Naive thymus-derived CD8-positive, alpha-beta T cell (primary cell): ENCODE measurements around the gene BCL2L2. TPM values are rescaled to one million over a fixed set of nuclear protein-coding genes. Genes with fewer than 3 reads are reported as not detected.
"Not testable (repeated sequence)": the region's sequence is repeated elsewhere in the genome, so short reads cannot be mapped to it uniquely, and the experiment has no call there.

Source experiments
- ATAC-seq, 2 donors: fragments of 150-1000 bp; cut with Tn5 transposase in 1 of 2; sonication (Bioruptor Pico), chemical (Tn5 transposase) in 1 of 2; 1 replicate in 1 of 2; 2 replicates in 1 of 2; pipeline ENCODE4 v1.10.0; 2021; ENCODE audit warnings: mild to moderate bottlenecking in 2 of 2, moderate library complexity in 2 of 2
- POLR2A ChIA-PET: fragments of 350-600 bp; sonication (Branson Sonifier 250); formaldehyde crosslinking; loops from one replicate; lab custom pipeline; 2021; ENCODE audit warnings: antibody characterized with exemption; lab: Charles Lee
- DNase-seq, 10 donors: peaks; one replicate each; pipeline versions ENCODE4 v3.0.0 to v3.0.0-alpha.2; 2020 to 2022
- H3K27ac Mint-ChIP-seq, 10 donors: one replicate each; pipeline ENCODE4 v1.8.0; 2020 to 2022; ENCODE audit warnings: mild to moderate bottlenecking in 10 of 10, mixed read lengths in 10 of 10, moderate library complexity in 4 of 10, inconsistent platforms in 1 of 10
- H3K27me3 Mint-ChIP-seq, 5 donors: one replicate each; pipeline ENCODE4 v1.8.0; 2021 to 2022; ENCODE audit warnings: mixed read lengths in 5 of 5
- H3K36me3 Mint-ChIP-seq, 3 donors: one replicate each; pipeline ENCODE4 v1.8.0; 2020 to 2022; ENCODE audit warnings: mixed read lengths in 3 of 3, mild to moderate bottlenecking in 2 of 3, inconsistent platforms in 1 of 3
- H3K4me1 Mint-ChIP-seq, 4 donors: one replicate each; pipeline ENCODE4 v1.8.0; 2021 to 2022; ENCODE audit warnings: mixed read lengths in 4 of 4
- H3K4me3 Mint-ChIP-seq, 10 donors: one replicate each; pipeline ENCODE4 v1.8.0; 2020 to 2022; ENCODE audit warnings: mild to moderate bottlenecking in 10 of 10, mixed read lengths in 10 of 10, moderate library complexity in 6 of 10, inconsistent platforms in 1 of 10
- H3K9me3 Mint-ChIP-seq, 9 donors: one replicate each; pipeline ENCODE4 v1.8.0; 2020 to 2022; ENCODE audit warnings: mixed read lengths in 9 of 9, mild to moderate bottlenecking in 3 of 9, inconsistent platforms in 1 of 9, moderate library complexity in 1 of 9
- polyA plus RNA-seq, 3 donors: library from polyadenylated mRNA; unstranded; fragments of 300-500 nt; fragmentation: Illumina TruSeq; gene quantifications; one replicate each; pipeline ENCODE4 v1.2.3, GENCODE V29; 2021
- total RNA-seq, 8 experiments: library from RNA in 2 of 8; stranded (reverse) in 2 of 8; gene quantifications; one replicate each; pipeline ENCODE4 v1.2.3 and lab custom pipeline; 2021 to 2026

Gene BCL2L2
- total and polyA plus RNA-seq, 5 experiments from 2014 or later: 3.8 to 4.2 TPM; not detected in 3

DNA sequence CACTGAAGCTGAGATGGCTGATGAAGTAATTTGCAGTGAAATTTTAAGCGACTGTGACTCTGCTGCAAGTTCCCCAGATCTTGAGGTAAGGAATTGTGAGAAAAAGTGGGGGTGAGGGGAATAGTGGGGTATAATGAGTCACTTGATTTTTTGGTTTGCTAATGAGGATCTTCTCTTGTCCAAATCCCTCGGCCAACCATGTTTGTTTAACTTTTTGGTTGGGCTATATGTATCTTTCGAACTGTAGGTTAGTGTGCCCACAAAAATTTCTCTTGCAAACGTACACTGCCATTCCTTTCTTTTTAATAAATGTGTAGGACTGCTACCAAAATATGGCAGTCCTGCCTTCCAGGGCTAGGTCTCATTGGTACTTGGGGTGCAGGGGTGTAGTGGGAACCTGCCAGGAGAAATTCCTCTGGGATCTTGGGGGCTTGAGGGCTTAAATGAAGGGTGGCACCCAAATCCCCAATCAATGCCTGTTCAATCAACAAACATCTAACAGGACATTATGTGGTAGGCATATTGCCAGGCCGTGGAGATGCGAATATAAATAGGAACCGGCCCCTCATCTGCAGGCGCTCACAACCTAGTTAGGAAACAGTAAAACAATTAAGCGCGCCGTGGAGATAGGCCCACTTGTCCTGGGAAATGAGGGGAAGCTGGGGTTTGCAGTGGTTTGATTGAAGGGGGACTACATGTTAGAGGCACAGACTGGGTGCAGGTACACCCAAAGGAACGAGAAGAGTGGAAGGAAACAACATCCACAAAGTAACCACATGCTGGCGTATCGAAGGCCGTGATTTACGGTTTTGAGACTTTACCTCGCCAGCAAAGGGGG lies 13.3 kb downstream of the BCL2L2 start:
- Mint-ChIP-seq H3K4me3 (peak overlapping the region; percentile 81 to 96 (median 91)), H3K9me3 (peaks cover 0 to 5% (median 0%) of the 10 kb centered on the region in 9 donors), H3K4me1 (peaks cover 18 to 32% (median 30%) of the 10 kb centered on the region in 4 donors), H3K27ac (peak overlapping the region; percentile 97 to 99 (median 99)), H3K27me3 (no peaks in the 10 kb centered on the region), H3K36me3 (peaks cover 0 to 28% (median 3%) of the 10 kb centered on the region in 3 donors)
- POLR2A ChIA-PET: interaction anchor here (1.0 to 9.7 kb wide), 14 partner anchors 9 to 635 kb away, joined by 3 to 376 read pairs (median 12); partner anchors contain the start of genes ACIN1, BCL2L2, C14orf119 and HOMEZ
- DNase-seq: no peak
- no peak for ATAC-seq

DNA sequence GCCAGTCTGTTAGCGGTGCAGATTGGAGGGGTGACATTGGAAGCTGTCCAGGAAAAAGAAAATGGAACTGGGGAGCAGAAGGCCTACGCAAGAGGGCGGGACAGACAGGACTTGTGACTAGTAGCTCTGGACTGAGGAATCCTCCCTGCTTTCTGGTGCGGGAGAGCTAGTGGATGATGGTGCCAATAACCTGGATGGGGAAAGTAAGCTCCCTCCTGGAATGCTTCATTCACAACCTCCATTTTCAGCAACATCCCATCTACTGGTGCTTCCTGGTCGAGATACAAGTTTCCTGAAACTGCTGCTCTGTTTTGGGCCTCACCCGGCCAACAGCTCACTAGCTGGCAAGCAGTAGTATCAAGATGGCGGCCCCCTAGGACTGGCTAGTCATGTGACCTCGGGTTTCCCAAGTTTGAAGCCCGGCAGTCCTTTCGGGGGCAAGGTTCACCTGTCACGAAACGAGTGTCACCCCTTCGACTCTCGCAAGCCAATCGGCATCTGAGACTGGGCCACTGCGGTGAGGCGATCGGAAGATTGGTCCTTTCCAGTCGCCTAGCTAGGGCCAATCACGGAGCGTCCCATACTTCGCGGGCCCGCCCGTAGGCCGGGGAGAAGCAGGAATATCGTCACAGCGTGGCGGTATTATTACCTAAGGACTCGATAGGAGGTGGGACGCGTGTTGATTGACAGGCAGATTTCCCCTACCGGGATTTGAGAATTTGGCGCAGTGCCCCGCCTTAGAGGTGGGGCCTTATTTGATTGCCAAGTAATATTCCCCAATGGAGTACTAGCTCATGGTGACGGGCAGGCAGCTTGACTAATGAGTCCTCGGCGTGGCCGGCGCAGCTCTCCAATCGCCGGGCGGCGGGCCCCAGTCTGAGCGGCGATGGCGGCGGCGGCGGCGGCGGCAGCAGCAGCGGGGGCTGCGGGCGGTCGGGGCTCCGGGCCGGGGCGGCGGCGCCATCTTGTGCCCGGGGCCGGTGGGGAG lies 14.2 kb downstream of the BCL2L2 start, which contains the start of gene PABPN1:
PABPN1 (plus strand) TSS at position 874 of the 988 bp plus-strand sequence; CDS start at position 887, 13 bp downstream.
- ATAC-seq (peak; percentile 89), DNase-seq (peak; percentile 91 to 99 (median 98))
- POLR2A ChIA-PET: interaction anchor here (0.6 to 9.7 kb wide), 34 partner anchors 8 to 1884 kb away, joined by 3 to 376 read pairs (median 5); partner anchors contain the start of genes ACIN1, BCL2L2, C14orf119 and DCAF11
- no peaks in the 10 kb centered on the region for H3K27me3 Mint-ChIP-seq
- H3K27ac Mint-ChIP-seq: peak within 1 kb of the TSS; percentile 97 to 99 (median 99)
- peak within 1 kb of the TSS; percentile 87 to 96 (median 92) for H3K4me3 Mint-ChIP-seq
- H3K4me1 Mint-ChIP-seq: peaks cover 18 to 32% (median 30%) of the 10 kb centered on the region in 4 donors
- H3K9me3 Mint-ChIP-seq: peaks cover 0 to 5% (median 0%) of the 10 kb centered on the region in 9 donors
- peaks cover 0 to 38% (median 4%) of the 10 kb centered on the region in 3 donors for H3K36me3 Mint-ChIP-seq

DNA sequence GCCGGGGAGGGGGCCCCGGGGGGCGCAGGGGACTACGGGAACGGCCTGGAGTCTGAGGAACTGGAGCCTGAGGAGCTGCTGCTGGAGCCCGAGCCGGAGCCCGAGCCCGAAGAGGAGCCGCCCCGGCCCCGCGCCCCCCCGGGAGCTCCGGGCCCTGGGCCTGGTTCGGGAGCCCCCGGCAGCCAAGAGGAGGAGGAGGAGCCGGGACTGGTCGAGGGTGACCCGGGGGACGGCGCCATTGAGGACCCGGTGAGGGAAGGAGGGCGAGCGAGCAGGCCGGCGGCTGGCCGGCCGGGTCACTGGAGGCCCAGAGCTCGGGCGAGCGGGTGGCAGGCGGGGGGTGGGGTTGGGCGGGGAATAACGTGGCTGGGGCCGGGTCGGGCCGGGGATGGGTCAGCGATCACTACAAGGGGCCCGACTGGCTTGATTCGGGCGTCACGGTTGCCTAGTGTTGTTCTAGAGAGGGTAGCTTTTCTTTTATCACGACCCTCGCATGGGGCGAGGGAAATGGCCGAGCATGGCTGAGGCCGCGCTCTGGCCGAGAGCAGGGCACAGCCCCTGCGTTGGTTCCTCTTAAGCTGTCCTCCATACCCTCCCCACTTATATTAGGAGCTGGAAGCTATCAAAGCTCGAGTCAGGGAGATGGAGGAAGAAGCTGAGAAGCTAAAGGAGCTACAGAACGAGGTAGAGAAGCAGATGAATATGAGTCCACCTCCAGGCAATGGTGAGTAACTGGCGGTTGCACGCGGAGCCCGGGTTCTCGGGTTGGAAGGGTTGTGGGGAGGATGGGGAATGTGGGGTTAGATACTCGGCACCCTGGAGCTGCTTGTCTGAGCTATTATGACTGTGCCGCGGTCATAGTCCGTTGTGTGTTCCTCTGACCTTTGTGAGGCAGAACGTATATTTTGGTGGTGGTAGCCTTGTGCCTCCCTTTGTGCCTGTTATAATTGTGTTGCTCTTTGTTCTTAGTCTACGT lies 15.2 kb downstream of the BCL2L2 start:
- DNase-seq (peak in 8 of 10 donors; percentile 16 to 76 (median 38)), ATAC-seq (no peak)
- H3K36me3 Mint-ChIP-seq: peaks cover 0 to 42% (median 4%) of the 10 kb centered on the region in 3 donors
- peak overlapping the region; percentile 90 to 98 (median 96) for H3K27ac Mint-ChIP-seq
- H3K9me3 Mint-ChIP-seq: peaks cover 0 to 5% (median 0%) of the 10 kb centered on the region in 9 donors
- H3K4me1 Mint-ChIP-seq: peaks cover 20 to 32% (median 30%) of the 10 kb centered on the region in 4 donors
- POLR2A ChIA-PET: interaction anchor here (0.6 to 9.7 kb wide), 33 partner anchors 17 to 1885 kb away, joined by 3 to 376 read pairs (median 5); partner anchors contain the start of genes ACIN1, BCL2L2, C14orf119 and DCAF11
- no peaks in the 10 kb centered on the region for H3K27me3 Mint-ChIP-seq
- H3K4me3 Mint-ChIP-seq: peak overlapping the region; percentile 87 to 95 (median 92)

DNA sequence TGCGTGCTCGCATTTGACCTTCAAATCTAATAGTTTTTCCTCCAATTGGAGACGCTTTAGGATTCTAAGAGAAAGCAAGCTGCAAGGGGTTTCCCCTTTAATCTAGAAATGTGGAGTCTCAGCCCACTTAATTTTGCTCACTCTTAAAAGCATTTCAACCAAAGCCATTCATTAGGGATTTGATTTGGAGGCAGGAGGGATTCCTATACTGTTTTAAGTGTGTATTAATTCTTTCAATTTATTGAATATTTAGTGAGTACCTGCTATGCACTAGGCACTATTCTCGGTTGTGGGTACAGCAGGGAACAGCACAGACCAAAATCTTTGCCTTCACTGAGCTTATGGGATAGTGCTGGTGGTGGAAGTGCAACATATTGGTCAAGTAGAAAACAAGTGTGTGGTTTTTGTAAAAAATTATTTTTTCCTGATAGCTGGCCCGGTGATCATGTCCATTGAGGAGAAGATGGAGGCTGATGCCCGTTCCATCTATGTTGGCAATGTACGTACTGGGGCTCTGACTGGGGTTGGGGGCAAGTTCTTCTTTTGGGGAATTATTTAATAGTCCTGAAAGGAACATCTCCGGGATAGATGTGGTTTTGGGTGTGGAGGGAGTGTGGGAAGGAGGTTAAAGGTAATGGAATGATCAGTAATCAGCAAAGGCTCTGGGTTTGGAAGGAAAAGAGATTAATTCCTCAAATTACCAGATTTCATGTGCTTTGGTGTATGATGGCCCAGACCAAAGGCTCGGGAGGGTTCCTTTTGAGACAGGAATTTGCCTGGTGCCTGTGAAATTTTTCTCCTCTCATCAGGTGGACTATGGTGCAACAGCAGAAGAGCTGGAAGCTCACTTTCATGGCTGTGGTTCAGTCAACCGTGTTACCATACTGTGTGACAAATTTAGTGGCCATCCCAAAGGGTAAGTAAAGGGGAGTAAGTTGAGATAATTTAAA lies 16.2 kb downstream of the BCL2L2 start:
- Mint-ChIP-seq H3K4me1 (peaks cover 20 to 33% (median 30%) of the 10 kb centered on the region in 4 donors), H3K9me3 (peaks cover 0 to 5% (median 0%) of the 10 kb centered on the region in 9 donors), H3K36me3 (peaks cover 0 to 42% (median 4%) of the 10 kb centered on the region in 3 donors), H3K27me3 (no peaks in the 10 kb centered on the region), H3K27ac (peak overlapping the region; percentile 68 to 97 (median 94)), H3K4me3 (peak overlapping the region; percentile 87 to 95 (median 92))
- POLR2A ChIA-PET: interaction anchor here (0.6 to 9.7 kb wide), 9 partner anchors 18 to 1886 kb away, joined by 4 to 376 read pairs (median 8); partner anchors contain the start of genes BCL2L2, HOMEZ, NGDN and PPP1R3E
- ATAC-seq (no peak), DNase-seq (no peak)

DNA sequence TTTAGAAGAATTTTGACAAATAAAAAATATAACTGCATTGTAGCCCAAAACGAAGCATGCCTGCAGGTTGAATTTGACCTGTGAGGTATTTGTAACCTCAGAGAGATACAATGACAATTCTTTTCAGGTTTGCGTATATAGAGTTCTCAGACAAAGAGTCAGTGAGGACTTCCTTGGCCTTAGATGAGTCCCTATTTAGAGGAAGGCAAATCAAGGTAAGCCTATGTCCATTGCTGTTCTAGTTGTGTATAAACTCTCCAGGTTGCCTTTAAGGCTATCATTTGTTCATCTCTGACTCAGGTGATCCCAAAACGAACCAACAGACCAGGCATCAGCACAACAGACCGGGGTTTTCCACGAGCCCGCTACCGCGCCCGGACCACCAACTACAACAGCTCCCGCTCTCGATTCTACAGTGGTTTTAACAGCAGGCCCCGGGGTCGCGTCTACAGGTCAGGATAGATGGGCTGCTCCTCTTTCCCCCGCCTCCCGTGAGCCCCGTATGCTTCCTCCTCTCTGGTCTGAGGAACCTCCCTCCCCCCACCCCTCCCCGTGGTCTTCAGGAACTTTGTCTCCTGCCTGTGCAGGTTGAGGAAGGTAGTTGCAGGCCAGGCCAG lies 17.3 kb downstream of the BCL2L2 start:
- Mint-ChIP-seq H3K27ac (peak overlapping the region in 3 of 10 donors; percentile 24 to 47 (median 35)), H3K4me1 (peaks cover 22 to 34% (median 31%) of the 10 kb centered on the region in 4 donors), H3K9me3 (peaks cover 0 to 5% (median 0%) of the 10 kb centered on the region in 9 donors), H3K4me3 (peak overlapping the region in 1 of 10 donors; percentile 11), H3K27me3 (no peaks in the 10 kb centered on the region), H3K36me3 (peaks cover 0 to 42% (median 4%) of the 10 kb centered on the region in 3 donors)
- DNase-seq (no peak), ATAC-seq (no peak)
- POLR2A ChIA-PET: interaction anchor here (0.6 to 9.7 kb wide), 2 partner anchors 19 to 207 kb away, joined by 4 to 376 read pairs; partner anchors contain the start of genes BCL2L2 and PPP1R3E

DNA sequence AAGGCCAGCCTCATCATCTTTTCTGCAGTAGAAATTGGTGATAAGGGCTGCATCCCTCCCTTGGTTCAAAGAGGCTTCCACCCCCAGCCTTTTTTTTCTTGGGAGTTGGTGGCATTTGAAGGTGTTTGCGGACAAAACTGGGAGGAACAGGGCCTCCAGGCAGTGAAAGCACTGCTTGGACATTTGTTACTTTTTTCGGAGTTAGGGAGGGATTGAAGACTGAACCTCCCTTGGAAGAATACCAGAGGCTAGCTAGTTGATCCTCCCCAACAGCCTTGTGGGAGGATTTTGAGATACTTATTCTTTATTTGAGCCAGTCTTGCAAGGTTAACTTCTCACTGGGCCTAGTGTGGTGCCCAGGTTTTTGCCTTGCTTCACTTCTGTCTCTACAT lies 17.8 kb downstream of the BCL2L2 start:
- Mint-ChIP-seq H3K36me3 (peaks cover 0 to 42% (median 4%) of the 10 kb centered on the region in 3 donors), H3K9me3 (peaks cover 0 to 5% (median 0%) of the 10 kb centered on the region in 9 donors), H3K4me1 (peaks cover 22 to 34% (median 30%) of the 10 kb centered on the region in 4 donors), H3K27ac (peak overlapping the region in 3 of 10 donors; percentile 27 to 47 (median 40)), H3K4me3 (no peak overlapping the region), H3K27me3 (no peaks in the 10 kb centered on the region)
- DNase-seq (no peak), ATAC-seq (no peak)
- POLR2A ChIA-PET: interaction anchor here (9.7 kb wide), 1 partner anchor 19 kb away, joined by 376 read pairs; the partner anchor contains the start of genes BCL2L2 and PPP1R3E

DNA sequence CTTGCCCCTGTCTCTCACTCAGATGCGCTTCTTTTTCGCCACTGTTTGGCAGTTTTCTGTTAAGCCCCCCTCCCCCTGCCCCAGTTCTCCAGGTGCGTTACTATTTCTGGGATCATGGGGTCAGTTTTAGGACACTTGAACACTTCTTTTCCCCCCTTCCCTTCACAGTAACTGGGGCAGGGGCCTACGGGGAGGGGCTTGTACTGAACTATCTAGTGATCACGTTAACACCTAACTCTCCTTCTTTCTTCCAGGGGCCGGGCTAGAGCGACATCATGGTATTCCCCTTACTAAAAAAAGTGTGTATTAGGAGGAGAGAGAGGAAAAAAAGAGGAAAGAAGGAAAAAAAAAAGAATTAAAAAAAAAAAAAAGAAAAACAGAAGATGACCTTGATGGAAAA lies 18.4 kb downstream of the BCL2L2 start:
- H3K27me3 Mint-ChIP-seq: no peaks in the 10 kb centered on the region
- peak overlapping the region in 1 of 10 donors; percentile 41 for H3K4me3 Mint-ChIP-seq
- peaks cover 22 to 32% (median 25%) of the 10 kb centered on the region in 4 donors for H3K4me1 Mint-ChIP-seq
- peaks cover 0 to 2% (median 0%) of the 10 kb centered on the region in 9 donors for H3K9me3 Mint-ChIP-seq
- POLR2A ChIA-PET: interaction anchor here (9.7 kb wide), 1 partner anchor 20 kb away, joined by 376 read pairs; the partner anchor contains the start of genes BCL2L2 and PPP1R3E
- peak overlapping the region in 1 of 10 donors; percentile 25 for H3K27ac Mint-ChIP-seq
- ATAC-seq: no peak
- DNase-seq: no peak
- H3K36me3 Mint-ChIP-seq: peaks cover 0 to 42% (median 4%) of the 10 kb centered on the region in 3 donors

DNA sequence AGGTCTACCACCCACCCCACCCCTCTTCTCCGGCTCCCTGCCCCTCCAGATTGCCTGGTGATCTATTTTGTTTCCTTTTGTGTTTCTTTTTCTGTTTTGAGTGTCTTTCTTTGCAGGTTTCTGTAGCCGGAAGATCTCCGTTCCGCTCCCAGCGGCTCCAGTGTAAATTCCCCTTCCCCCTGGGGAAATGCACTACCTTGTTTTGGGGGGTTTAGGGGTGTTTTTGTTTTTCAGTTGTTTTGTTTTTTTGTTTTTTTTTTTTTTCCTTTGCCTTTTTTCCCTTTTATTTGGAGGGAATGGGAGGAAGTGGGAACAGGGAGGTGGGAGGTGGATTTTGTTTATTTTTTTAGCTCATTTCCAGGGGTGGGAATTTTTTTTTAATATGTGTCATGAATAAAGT lies 19.1 kb downstream of the BCL2L2 start:
- H3K9me3 Mint-ChIP-seq, H3K27me3 Mint-ChIP-seq, ATAC-seq, H3K4me3 Mint-ChIP-seq, DNase-seq: not testable (repeated sequence)
- POLR2A ChIA-PET: interaction anchor here (2.2 kb wide), 1 partner anchor 24 kb away, joined by 14 read pairs; the partner anchor contains the start of gene PPP1R3E
- peaks cover 16 to 24% (median 20%) of the 10 kb centered on the region in 4 donors for H3K4me1 Mint-ChIP-seq
- H3K27ac Mint-ChIP-seq: peak overlapping the region in 5 of 10 donors; percentile 15 to 80 (median 51)
- H3K36me3 Mint-ChIP-seq: peaks cover 0 to 42% (median 4%) of the 10 kb centered on the region in 3 donors
